ENCODE data around the gene RPTOR. TPM values are rescaled to one million over a fixed set of nuclear protein-coding genes. Genes with fewer than 3 reads are reported as not detected.

Gene RPTOR
- total RNA-seq, 1 experiment from 2014 or later: 46.2 TPM

GRCh38 chr17:80662557-80662956 lies 117.9 kb downstream of the RPTOR start:
- no TSS peak for BruUV-seq (replicated peaks)
- H4K20me1 ChIP-seq (ENCODE audit: low read length): no peaks in the 10 kb centered on the region
- H3K9ac ChIP-seq (ENCODE audit: low read length): no peak overlapping the region
- H3F3A ChIP-seq (ENCODE audit: low read length, unreplicated experiment): no peaks in the 10 kb centered on the region
- ATAC-seq (no peak), DNase-seq (no peak)
- no peak overlapping the region for H2AFZ ChIP-seq (ENCODE audit: low read length)
- H3K36me3 ChIP-seq (ENCODE audit: low read depth, low read length): no peaks in the 10 kb centered on the region
- peaks cover 74% of the 10 kb centered on the region for H3K79me2 ChIP-seq (ENCODE audit: low read length)
- CTCF ChIA-PET: no interaction called here
- POLR2A ChIA-PET (ENCODE audit: unreplicated experiment): no interaction called here
- no peaks in the 10 kb centered on the region for H3K9me2 ChIP-seq (replicated peaks; ENCODE audit: low read length)
- TF ChIP-seq EZH2phosphoT487 (IDR thresholded peaks at IDR 0.05; ENCODE audit: borderline replicate concordance, low read length) (no peak), EZH2 (IDR thresholded peaks at IDR 0.05; ENCODE audit: low read length, unreplicated experiment) (no peak)
- TF ChIP-seq, protein P1, sequence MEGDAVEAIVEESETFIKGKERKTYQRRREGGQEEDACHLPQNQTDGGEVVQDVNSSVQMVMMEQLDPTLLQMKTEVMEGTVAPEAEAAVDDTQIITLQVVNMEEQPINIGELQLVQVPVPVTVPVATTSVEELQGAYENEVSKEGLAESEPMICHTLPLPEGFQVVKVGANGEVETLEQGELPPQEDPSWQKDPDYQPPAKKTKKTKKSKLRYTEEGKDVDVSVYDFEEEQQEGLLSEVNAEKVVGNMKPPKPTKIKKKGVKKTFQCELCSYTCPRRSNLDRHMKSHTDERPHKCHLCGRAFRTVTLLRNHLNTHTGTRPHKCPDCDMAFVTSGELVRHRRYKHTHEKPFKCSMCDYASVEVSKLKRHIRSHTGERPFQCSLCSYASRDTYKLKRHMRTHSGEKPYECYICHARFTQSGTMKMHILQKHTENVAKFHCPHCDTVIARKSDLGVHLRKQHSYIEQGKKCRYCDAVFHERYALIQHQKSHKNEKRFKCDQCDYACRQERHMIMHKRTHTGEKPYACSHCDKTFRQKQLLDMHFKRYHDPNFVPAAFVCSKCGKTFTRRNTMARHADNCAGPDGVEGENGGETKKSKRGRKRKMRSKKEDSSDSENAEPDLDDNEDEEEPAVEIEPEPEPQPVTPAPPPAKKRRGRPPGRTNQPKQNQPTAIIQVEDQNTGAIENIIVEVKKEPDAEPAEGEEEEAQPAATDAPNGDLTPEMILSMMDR (conservative IDR thresholded peaks at IDR 0.05; ENCODE audit: low read depth, low read length): no peak
- no peaks in the 10 kb centered on the region for H3K4me1 ChIP-seq (ENCODE audit: insufficient read depth, low read length)
- intact Hi-C loops (cut with micrococcal nuclease): no loop called here
- no peaks in the 10 kb centered on the region for H3K27me3 ChIP-seq (ENCODE audit: low read length)
- no peak overlapping the region for H3K27ac ChIP-seq (ENCODE audit: low read length)
- H3K4me2 ChIP-seq (ENCODE audit: low read length): no peak overlapping the region
- no peaks in the 10 kb centered on the region for H3K9me3 ChIP-seq (ENCODE audit: low read length)
- H3K4me3 ChIP-seq (ENCODE audit: low read length): no peak overlapping the region

DNA sequence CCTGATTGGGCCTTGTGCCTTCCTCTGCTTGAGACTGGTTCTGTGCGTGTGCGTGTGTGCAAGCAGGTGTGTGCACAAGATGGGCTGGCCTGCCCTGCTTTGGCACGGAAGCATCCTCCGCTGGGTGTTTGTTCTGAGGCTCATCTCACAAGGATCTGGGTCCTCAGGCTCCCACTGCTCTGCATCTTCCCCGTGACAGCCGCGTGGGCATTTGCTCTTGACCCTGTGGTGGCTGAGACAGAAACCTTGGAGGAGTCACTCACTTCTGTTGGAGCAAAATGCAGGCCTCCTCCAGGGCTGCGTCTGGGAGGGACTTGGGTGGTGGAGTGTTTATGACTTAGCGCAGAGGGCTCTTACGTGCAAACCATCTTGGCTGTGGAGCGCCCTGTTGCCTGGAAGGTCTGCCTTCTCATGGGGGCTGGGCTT lies 119.2 kb downstream of the RPTOR start:
- no peak overlapping the region for H3K4me2 ChIP-seq (ENCODE audit: low read length)
- TF ChIP-seq EZH2 (IDR thresholded peaks at IDR 0.05; ENCODE audit: low read length, unreplicated experiment) (no peak), EZH2phosphoT487 (IDR thresholded peaks at IDR 0.05; ENCODE audit: borderline replicate concordance, low read length) (no peak)
- TF ChIP-seq, protein P1 (conservative IDR thresholded peaks at IDR 0.05; ENCODE audit: low read depth, low read length): no peak
- H3K4me3 ChIP-seq (ENCODE audit: low read length): no peak overlapping the region
- intact Hi-C loops (cut with micrococcal nuclease): no loop called here
- no peak overlapping the region for H3K27ac ChIP-seq (ENCODE audit: low read length)
- H3K27me3 ChIP-seq (ENCODE audit: low read length): no peaks in the 10 kb centered on the region
- ChIA-PET POLR2A (ENCODE audit: unreplicated experiment) (no interaction called here), CTCF (no interaction called here)
- H2AFZ ChIP-seq (ENCODE audit: low read length): no peak overlapping the region
- no peak overlapping the region for H3K9ac ChIP-seq (ENCODE audit: low read length)
- no peaks in the 10 kb centered on the region for H3K36me3 ChIP-seq (ENCODE audit: low read depth, low read length)
- no peak for DNase-seq
- H3K4me1 ChIP-seq (ENCODE audit: insufficient read depth, low read length): no peaks in the 10 kb centered on the region
- no peak for ATAC-seq
- H3K79me2 ChIP-seq (ENCODE audit: low read length): peaks cover 71% of the 10 kb centered on the region
- no peaks in the 10 kb centered on the region for H3K9me2 ChIP-seq (replicated peaks; ENCODE audit: low read length)
- no peaks in the 10 kb centered on the region for H3F3A ChIP-seq (ENCODE audit: low read length, unreplicated experiment)
- no peaks in the 10 kb centered on the region for H3K9me3 ChIP-seq (ENCODE audit: low read length)
- no peaks in the 10 kb centered on the region for H4K20me1 ChIP-seq (ENCODE audit: low read length)
- no TSS peak for BruUV-seq (replicated peaks)

- H3K27me3 ChIP-seq (ENCODE audit: low read length): no peaks in the 10 kb centered on the region
- H3K27ac ChIP-seq (ENCODE audit: low read length): no peak overlapping the region
- H3K9ac ChIP-seq (ENCODE audit: low read length): no peak overlapping the region
- POLR2A ChIA-PET (ENCODE audit: unreplicated experiment): no interaction called here
- H2AFZ ChIP-seq (ENCODE audit: low read length): no peak overlapping the region
- H3K9me2 ChIP-seq (replicated peaks; ENCODE audit: low read length): no peaks in the 10 kb centered on the region
- no peaks in the 10 kb centered on the region for H3K4me1 ChIP-seq (ENCODE audit: insufficient read depth, low read length)
- BruUV-seq (replicated peaks): no TSS peak
- TF ChIP-seq EZH2phosphoT487 (IDR thresholded peaks at IDR 0.05; ENCODE audit: borderline replicate concordance, low read length) (no peak), EZH2 (IDR thresholded peaks at IDR 0.05; ENCODE audit: low read length, unreplicated experiment) (no peak)
- TF ChIP-seq, protein P1 (conservative IDR thresholded peaks at IDR 0.05; ENCODE audit: low read depth, low read length): no peak
- H3K4me2 ChIP-seq (ENCODE audit: low read length): no peak overlapping the region
- DNase-seq (no peak), ATAC-seq (no peak)
- no peaks in the 10 kb centered on the region for H3K36me3 ChIP-seq (ENCODE audit: low read depth, low read length)
- H4K20me1 ChIP-seq (ENCODE audit: low read length): no peaks in the 10 kb centered on the region
- no peaks in the 10 kb centered on the region for H3K9me3 ChIP-seq (ENCODE audit: low read length)
- no peak overlapping the region for H3K4me3 ChIP-seq (ENCODE audit: low read length)
- peaks cover 68% of the 10 kb centered on the region for H3K79me2 ChIP-seq (ENCODE audit: low read length)
- intact Hi-C loops (cut with micrococcal nuclease): no loop called here
- H3F3A ChIP-seq (ENCODE audit: low read length, unreplicated experiment): no peaks in the 10 kb centered on the region
- CTCF ChIA-PET: no interaction called here
Measured at GRCh38 chr17:80664217-80664790, 119.7 kb downstream of the RPTOR start.
